Measurements from ENCODE around the gene PPP2R5E.

- TF ChIP-seq POLR2A (IDR thresholded peaks at IDR 0.05; ENCODE audit: low read length) (no peak), GATA1 (IDR thresholded peaks at IDR 0.05; ENCODE audit: low read depth, low read length) (no peak)
Observed at GRCh38 chr14:63512861-63513260, 30.3 kb downstream of the PPP2R5E start.
